NCI-H1417 treated with DMSO at 0.1 percent for 48 hours (cell line): Measurements from ENCODE around the gene PLD1.

Experiments
- DNase-seq: peaks from one replicate; lab custom pipeline; 2025; lab: John Stamatoyannopoulos, UW

Gene PLD1

GRCh38 chr3:171558188-171558696 lies 252.0 kb downstream of the PLD1 start:
- DNase-seq, result no peak

- no peak for DNase-seq
Measured at GRCh38 chr3:171557173-171557572, 253.1 kb downstream of the PLD1 start.

- DNase-seq, result no peak
Measured at GRCh38 chr3:171556574-171557145, 253.6 kb downstream of the PLD1 start.

GRCh38 chr3:171556148-171556547 lies 254.1 kb downstream of the PLD1 start:
- no peak for DNase-seq

GRCh38 chr3:171553086-171553485 lies 257.2 kb downstream of the PLD1 start:
- DNase-seq, result no peak

- DNase-seq, result no peak
Measured at GRCh38 chr3:171552531-171552930, 257.8 kb downstream of the PLD1 start.

GRCh38 chr3:171551296-171551695 lies 259.0 kb downstream of the PLD1 start:
- DNase-seq, result no peak
